Activated CD4-positive, alpha-beta T cell treated with anti-CD3 and anti-CD28 coated beads, Interleukin-2, amount 50 U/mL, for 4 hours (primary cell): ENCODE results near the gene RIN1.
"Not testable (repeated sequence)": the region's sequence is repeated elsewhere in the genome, so short reads cannot be mapped to it uniquely, and the experiment has no call there.

Source experiments
- DNase-seq, 2 experiments: peaks; one replicate each; pipeline ENCODE4 v3.0.0-alpha.2; 2020

Gene RIN1

GRCh38 chr11:66334605-66335442 lies 1.4 kb downstream of the RIN1 start:
- DNase-seq, result no peak

- DNase-seq, result no peak
Observed at GRCh38 chr11:66333896-66334604, 2.2 kb downstream of the RIN1 start.

GRCh38 chr11:66333220-66333877 lies 2.9 kb downstream of the RIN1 start:
- DNase-seq, result no peak

GRCh38 chr11:66332371-66333219 lies 3.6 kb downstream of the RIN1 start:
- DNase-seq, result no peak

- no peak for DNase-seq
Observed at GRCh38 chr11:66331542-66332370, 4.5 kb downstream of the RIN1 start.

GRCh38 chr11:66330931-66331330 lies 5.3 kb downstream of the RIN1 start:
- DNase-seq, result no peak

- no peak for DNase-seq
Observed at GRCh38 chr11:66329165-66329673, 7.0 kb downstream of the RIN1 start.

GRCh38 chr11:66328302-66329144 lies 7.7 kb downstream of the RIN1 start:
- DNase-seq, result peak; percentile 72 to 75

GRCh38 chr11:66328031-66328301 lies 8.3 kb downstream of the RIN1 start:
- DNase-seq, result no peak

- no peak for DNase-seq
Observed at GRCh38 chr11:66327171-66328030, 8.8 kb downstream of the RIN1 start.

GRCh38 chr11:66326261-66327111 lies 9.7 kb downstream of the RIN1 start:
- DNase-seq, result no peak

GRCh38 chr11:66325263-66325671 lies 11.0 kb downstream of the RIN1 start:
- no peak for DNase-seq

- DNase-seq, result no peak
Observed at GRCh38 chr11:66324664-66325063, 11.6 kb downstream of the RIN1 start.

- DNase-seq, result no peak
Observed at GRCh38 chr11:66323684-66324083, 12.6 kb downstream of the RIN1 start.

- no peak for DNase-seq
Observed at GRCh38 chr11:66322732-66323427, 13.4 kb downstream of the RIN1 start.

GRCh38 chr11:66321606-66322005 lies 14.6 kb downstream of the RIN1 start:
- no peak for DNase-seq

GRCh38 chr11:66320748-66321147 lies 15.5 kb downstream of the RIN1 start:
- DNase-seq, result not testable (repeated sequence)

- DNase-seq, result not testable (repeated sequence)
Observed at GRCh38 chr11:66320289-66320688, 15.9 kb downstream of the RIN1 start.
